Nephron (organoid): ENCODE measurements around the gene IL3RA.
"Not testable (repeated sequence)": the region's sequence is repeated elsewhere in the genome, so short reads cannot be mapped to it uniquely, and the experiment has no call there.

Experiments used
- H3K27ac Mint-ChIP-seq, 3 experiments: 2 replicates each; pipeline ENCODE4 v1.8.0; 2020; ENCODE audit warnings: mixed read lengths in 3 of 3, mild to moderate bottlenecking in 2 of 3, moderate library complexity in 1 of 3
- H3K27me3 Mint-ChIP-seq: 2 replicates; pipeline ENCODE4 v1.8.0; 2021; ENCODE audit warnings: low read depth, mild to moderate bottlenecking, moderate library complexity, mixed read lengths
- H3K36me3 Mint-ChIP-seq: 2 replicates; pipeline ENCODE4 v1.8.0; 2020; ENCODE audit warnings: low read depth, mixed read lengths
- H3K4me1 Mint-ChIP-seq: 2 replicates; pipeline ENCODE4 v1.8.0; 2020; ENCODE audit warnings: mixed read lengths
- H3K4me3 Mint-ChIP-seq, 3 experiments: 2 replicates each; pipeline ENCODE4 v1.8.0; 2020; ENCODE audit warnings: mild to moderate bottlenecking in 3 of 3, mixed read lengths in 3 of 3, moderate library complexity in 2 of 3
- H3K9me3 Mint-ChIP-seq: 2 replicates; pipeline ENCODE4 v1.8.0; 2020; ENCODE audit warnings: mixed read lengths
- TF ChIP-seq, protein P1 (sequence below), 3 experiments: fragments of 200-600 bp; sonication (generic); IDR thresholded peaks; one replicate each; pipeline ENCODE4 v1.5.0; 2021; ENCODE audit warnings: antibody characterized with exemption in 3 of 3; ENCODE audit not compliant: unreplicated experiment in 3 of 3

The IL3RA gene

DNA sequence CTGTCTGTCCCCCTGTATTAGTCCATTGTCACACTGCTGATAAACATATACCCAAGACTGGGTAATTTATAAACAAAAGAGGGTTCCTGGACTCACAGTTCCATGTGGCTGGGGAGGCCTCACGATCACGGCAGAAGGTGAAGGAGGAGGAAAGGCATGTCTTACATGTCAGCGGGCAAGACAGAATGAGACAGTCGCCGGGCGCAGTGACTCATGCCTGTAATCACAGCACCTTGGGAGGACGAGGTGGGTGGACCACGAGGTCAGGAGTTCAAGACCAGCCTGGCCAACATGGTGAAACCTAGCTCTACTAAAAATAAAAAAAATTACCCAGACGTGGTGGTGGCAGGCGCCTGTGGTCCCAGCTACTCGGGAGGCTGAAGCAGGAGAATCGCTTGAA, 24.7 kb downstream of the IL3RA start:
- Mint-ChIP-seq H3K9me3 (no peaks in the 10 kb centered on the region), H3K36me3 (peaks cover 45% of the 10 kb centered on the region), H3K27me3 (no peaks in the 10 kb centered on the region), H3K4me1 (no peaks in the 10 kb centered on the region), H3K27ac (no peak overlapping the region), H3K4me3 (no peak overlapping the region)
- TF ChIP-seq, protein P1, sequence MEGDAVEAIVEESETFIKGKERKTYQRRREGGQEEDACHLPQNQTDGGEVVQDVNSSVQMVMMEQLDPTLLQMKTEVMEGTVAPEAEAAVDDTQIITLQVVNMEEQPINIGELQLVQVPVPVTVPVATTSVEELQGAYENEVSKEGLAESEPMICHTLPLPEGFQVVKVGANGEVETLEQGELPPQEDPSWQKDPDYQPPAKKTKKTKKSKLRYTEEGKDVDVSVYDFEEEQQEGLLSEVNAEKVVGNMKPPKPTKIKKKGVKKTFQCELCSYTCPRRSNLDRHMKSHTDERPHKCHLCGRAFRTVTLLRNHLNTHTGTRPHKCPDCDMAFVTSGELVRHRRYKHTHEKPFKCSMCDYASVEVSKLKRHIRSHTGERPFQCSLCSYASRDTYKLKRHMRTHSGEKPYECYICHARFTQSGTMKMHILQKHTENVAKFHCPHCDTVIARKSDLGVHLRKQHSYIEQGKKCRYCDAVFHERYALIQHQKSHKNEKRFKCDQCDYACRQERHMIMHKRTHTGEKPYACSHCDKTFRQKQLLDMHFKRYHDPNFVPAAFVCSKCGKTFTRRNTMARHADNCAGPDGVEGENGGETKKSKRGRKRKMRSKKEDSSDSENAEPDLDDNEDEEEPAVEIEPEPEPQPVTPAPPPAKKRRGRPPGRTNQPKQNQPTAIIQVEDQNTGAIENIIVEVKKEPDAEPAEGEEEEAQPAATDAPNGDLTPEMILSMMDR (IDR thresholded peaks at IDR 0.05; ENCODE audit: unreplicated experiment in 3 of 3) = no peak

DNA sequence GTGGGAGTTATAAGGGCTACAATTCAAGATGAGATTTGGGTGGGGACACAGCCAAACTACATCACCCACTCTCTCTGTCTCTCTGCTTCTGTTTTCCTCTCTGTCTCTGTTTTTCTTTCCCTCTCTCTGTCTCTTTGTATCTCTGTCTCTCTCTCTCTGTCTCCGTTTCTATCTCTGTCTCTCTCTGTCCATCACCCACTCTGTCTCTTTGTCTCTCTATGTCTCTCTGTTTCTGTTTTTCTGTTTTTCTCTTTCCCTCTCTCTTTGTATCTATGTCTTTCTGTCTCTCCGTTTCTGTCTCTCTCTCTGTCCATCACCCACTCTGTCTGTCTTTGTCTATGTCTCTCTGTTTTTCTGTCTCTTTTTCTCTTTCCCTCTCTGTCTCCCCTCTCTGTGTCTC, 25.3 kb downstream of the IL3RA start:
- TF ChIP-seq, protein P1 (IDR thresholded peaks at IDR 0.05; ENCODE audit: unreplicated experiment in 3 of 3) = no peak
- H3K36me3 Mint-ChIP-seq = peaks cover 45% of the 10 kb centered on the region
- H3K27me3 Mint-ChIP-seq = no peaks in the 10 kb centered on the region
- no peaks in the 10 kb centered on the region for H3K4me1 Mint-ChIP-seq
- H3K27ac Mint-ChIP-seq = no peak overlapping the region
- H3K9me3 Mint-ChIP-seq = no peaks in the 10 kb centered on the region
- H3K4me3 Mint-ChIP-seq = no peak overlapping the region

DNA sequence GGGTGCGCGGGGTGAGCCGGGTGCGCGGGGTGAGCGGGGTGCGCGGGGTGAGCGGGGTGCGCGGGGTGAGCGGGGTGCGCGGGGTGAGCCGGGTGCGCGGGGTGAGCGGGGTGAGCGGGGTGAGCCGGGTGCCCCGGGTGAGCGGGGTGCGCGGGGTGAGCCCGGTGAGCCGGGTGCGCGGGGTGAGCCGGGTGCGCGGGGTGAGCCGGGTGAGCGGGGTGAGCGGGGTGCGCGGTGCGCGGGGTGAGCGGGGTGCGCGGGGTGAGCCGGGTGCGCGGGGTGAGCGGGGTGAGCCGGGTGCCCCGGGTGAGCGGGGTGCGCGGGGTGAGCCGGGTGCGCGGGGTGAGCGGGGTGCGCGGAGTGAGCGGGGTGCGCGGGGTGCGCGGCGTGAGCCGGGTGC, 29.8 kb downstream of the IL3RA start:
- not testable (repeated sequence) for H3K4me1 Mint-ChIP-seq, H3K9me3 Mint-ChIP-seq, H3K4me3 Mint-ChIP-seq, H3K27me3 Mint-ChIP-seq, H3K27ac Mint-ChIP-seq
- H3K36me3 Mint-ChIP-seq = peaks cover 23% of the 10 kb centered on the region

DNA sequence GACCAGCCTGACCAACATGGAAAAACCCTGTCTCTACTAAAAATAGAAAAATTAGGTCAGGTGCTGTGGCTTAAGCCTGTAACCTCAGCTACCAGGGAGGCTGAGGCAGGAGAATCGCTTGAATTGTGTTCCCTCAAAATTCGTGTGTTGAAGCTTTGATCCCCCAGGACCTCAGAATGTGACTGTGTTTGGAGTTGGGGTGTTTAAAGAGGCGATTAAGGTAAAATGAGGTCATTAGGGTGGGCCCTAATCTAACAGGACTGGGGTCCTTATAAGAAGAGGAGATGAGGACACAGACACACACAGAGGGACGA, 31.8 kb downstream of the IL3RA start:
- H3K4me3 Mint-ChIP-seq = no peak overlapping the region
- no peak overlapping the region for H3K27ac Mint-ChIP-seq
- H3K27me3 Mint-ChIP-seq = no peaks in the 10 kb centered on the region
- H3K4me1 Mint-ChIP-seq = no peaks in the 10 kb centered on the region
- H3K36me3 Mint-ChIP-seq = peaks cover 13% of the 10 kb centered on the region
- H3K9me3 Mint-ChIP-seq = no peaks in the 10 kb centered on the region
- TF ChIP-seq, protein P1 (IDR thresholded peaks at IDR 0.05; ENCODE audit: unreplicated experiment in 3 of 3) = no peak

DNA sequence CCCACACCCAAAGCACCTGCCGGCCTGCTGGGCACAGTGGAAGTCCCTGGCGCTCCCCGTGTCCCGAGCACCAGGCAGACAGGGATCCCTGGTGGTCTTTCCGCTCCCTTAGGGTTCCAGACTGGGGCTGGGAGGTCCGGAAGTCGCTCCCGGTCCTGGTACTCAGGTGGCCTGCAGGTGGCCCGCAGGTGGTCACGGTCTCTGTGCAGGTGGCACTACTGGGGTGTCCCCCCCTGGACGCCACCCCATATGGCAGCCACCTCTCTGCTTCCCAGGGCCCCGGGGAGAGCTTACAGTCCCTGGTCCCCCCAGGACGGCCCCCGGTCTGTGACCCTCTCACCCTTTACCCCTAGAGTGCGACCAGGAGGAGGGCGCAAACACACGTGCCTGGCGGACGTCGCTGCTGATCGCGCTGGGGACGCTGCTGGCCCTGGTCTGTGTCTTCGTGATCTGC, 41.7 kb downstream of the IL3RA start:
- Mint-ChIP-seq H3K27ac (no peak overlapping the region), H3K36me3 (peaks cover 6% of the 10 kb centered on the region), H3K4me3 (no peak overlapping the region), H3K4me1 (no peaks in the 10 kb centered on the region), H3K27me3 (no peaks in the 10 kb centered on the region), H3K9me3 (no peaks in the 10 kb centered on the region)
- TF ChIP-seq, protein P1 (IDR thresholded peaks at IDR 0.05; ENCODE audit: unreplicated experiment in 3 of 3) = no peak

DNA sequence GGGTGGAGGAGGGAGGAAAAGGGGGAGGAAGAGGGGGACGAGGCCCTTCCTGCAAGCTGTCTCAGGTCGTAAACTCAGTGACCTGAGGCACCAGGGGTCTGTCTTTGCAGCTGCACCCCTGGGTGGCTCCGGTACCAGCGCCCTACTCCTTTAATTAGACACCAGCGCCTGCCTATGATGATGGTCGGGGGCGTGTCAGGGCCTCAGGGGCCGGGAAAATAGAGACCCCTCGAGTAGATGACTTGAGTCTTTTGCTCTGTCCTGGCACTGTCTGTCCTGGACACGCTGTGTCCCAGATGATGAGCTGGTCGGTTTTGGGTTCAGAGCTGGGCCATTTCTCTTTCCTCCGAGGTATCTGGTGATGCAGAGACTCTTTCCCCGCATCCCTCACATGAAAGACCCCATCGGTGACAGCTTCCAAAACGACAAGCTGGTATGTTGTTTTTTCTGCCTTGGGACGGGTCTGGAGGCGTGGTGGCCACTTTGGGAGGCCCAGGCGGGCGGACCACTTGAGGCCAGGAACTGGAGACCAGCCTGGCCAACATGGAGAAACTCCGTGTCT, 44.2 kb downstream of the IL3RA start:
- H3K36me3 Mint-ChIP-seq = peaks cover 28% of the 10 kb centered on the region
- no peaks in the 10 kb centered on the region for H3K4me1 Mint-ChIP-seq
- H3K4me3 Mint-ChIP-seq = no peak overlapping the region
- H3K27ac Mint-ChIP-seq = no peak overlapping the region
- no peaks in the 10 kb centered on the region for H3K27me3 Mint-ChIP-seq
- TF ChIP-seq, protein P1 (IDR thresholded peaks at IDR 0.05; ENCODE audit: unreplicated experiment in 3 of 3) = no peak
- no peaks in the 10 kb centered on the region for H3K9me3 Mint-ChIP-seq
